ENCODE data around the gene MEMO1.
"Not testable (repeated sequence)": the region's sequence is repeated elsewhere in the genome, so short reads cannot be mapped to it uniquely, and the experiment has no call there.

DNA sequence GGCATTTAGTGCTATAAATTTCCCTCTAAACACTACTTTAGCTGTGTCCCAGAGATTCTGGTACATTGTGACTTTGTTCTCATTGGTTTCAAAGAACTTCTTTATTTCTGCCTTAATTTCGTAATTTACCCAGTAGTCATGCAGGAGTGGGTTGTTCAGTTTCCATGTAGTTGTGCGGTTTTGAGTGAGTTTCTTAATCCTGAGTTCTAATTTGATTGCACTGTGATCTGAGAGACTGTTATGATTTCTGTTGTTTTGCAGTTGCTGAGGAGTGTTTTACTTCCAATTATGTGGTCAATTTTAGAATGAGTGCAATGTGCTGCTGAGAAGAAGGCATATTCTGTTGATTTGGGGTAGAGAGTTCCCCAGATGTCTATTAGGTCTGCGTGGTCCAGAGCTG is 112.5 kb downstream of the MEMO1 start:
- TF ChIP-seq FOXJ3 (CRISPR knock-in tag; IDR thresholded peaks at IDR 0.05); MAX (IDR thresholded peaks at IDR 0.05; ENCODE audit: low read depth); NRF1 (IDR thresholded peaks at IDR 0.05; ENCODE audit: low read depth, low read length); SMC3 (IDR thresholded peaks at IDR 0.05; ENCODE audit: low read depth, low read length): not testable (repeated sequence)
- TF ChIP-seq, protein P1, sequence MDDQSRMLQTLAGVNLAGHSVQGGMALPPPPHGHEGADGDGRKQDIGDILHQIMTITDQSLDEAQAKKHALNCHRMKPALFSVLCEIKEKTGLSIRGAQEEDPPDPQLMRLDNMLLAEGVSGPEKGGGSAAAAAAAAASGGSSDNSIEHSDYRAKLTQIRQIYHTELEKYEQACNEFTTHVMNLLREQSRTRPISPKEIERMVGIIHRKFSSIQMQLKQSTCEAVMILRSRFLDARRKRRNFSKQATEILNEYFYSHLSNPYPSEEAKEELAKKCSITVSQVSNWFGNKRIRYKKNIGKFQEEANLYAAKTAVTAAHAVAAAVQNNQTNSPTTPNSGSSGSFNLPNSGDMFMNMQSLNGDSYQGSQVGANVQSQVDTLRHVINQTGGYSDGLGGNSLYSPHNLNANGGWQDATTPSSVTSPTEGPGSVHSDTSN (IDR thresholded peaks at IDR 0.05) = not testable (repeated sequence)
